Measurements from ENCODE around the gene JOSD2.

JOSD2 gene

DNA sequence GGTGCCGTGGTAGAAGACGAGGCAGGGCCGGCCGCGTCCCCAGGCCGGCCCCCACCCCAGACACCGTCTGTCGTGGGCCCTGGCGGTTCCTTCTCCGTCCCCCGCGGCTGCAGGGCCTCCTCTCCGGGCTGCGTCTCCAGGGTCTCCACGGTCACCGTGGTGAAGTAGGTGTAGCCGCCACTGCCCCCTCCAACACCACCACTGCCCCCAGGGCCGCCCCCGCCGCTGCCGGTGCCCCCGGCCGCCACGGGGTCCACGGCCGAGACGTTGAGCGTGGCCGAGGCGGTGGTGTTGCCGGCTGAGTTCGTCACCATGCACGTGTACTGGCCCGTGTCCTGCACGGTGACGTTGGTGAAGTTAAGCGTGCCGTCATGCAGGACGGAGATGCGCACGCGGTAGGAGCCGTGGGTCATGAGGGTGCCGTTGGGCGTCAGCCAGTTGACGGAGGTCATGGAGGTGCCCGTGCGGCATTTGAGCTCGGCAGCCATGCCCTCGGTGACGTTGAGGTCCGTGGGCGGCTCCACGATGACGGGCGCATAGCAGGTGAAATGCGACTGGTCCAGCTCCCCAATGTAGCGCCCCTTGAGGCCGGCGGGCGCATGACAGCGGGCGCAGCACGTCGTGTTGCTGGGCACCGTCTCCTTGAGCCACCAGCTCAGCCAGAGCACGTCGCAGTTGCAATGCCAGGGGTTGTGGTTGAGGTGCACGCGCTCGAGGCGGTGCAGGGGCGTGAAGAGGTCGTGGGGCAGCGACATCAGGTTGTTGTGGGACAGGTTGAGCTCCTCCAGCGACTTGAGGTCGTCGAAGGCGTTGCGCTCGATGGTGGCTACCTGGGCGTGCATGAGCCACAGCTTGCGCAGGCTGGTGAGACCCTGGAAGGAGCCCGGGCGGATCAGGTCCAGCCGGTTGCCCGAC is 7.4 kb upstream of the JOSD2 start:
- Histone ChIP-seq H3K79me2 (ENCODE audit: low read length) (no peaks in the 10 kb centered on the region), H3K4me2 (ENCODE audit: low read depth, low read length) (no peak overlapping the region), H3K9ac (ENCODE audit: low read length) (no peak overlapping the region), H2AFZ (ENCODE audit: low read length) (no peak overlapping the region), H3K9me3 (replicated peaks; ENCODE audit: insufficient read depth, low read length) (no peaks in the 10 kb centered on the region), H3K27me3 (replicated peaks; ENCODE audit: insufficient read depth, low read length) (peaks cover 26% of the 10 kb centered on the region), H4K20me1 (ENCODE audit: insufficient read depth, low read length) (no peaks in the 10 kb centered on the region), H3K4me3 (ENCODE audit: low read length) (no peak overlapping the region), H3F3A (ENCODE audit: insufficient read depth, low read length) (no peaks in the 10 kb centered on the region), H3K4me1 (ENCODE audit: low read length) (no peaks in the 10 kb centered on the region), H3K9me2 (replicated peaks; ENCODE audit: insufficient read depth, low read length) (no peaks in the 10 kb centered on the region), H3K27ac (ENCODE audit: low read length) (no peak overlapping the region), H3K36me3 (replicated peaks; ENCODE audit: insufficient read depth, low read length) (no peaks in the 10 kb centered on the region)
- no peak for DNase-seq
- peak; percentile 42 for TF ChIP-seq CTCF (IDR thresholded peaks at IDR 0.05; ENCODE audit: low read length)
- TF ChIP-seq EZH2 (optimal IDR thresholded peaks at IDR 0.05; ENCODE audit: low read depth, low read length) = no peak

DNA sequence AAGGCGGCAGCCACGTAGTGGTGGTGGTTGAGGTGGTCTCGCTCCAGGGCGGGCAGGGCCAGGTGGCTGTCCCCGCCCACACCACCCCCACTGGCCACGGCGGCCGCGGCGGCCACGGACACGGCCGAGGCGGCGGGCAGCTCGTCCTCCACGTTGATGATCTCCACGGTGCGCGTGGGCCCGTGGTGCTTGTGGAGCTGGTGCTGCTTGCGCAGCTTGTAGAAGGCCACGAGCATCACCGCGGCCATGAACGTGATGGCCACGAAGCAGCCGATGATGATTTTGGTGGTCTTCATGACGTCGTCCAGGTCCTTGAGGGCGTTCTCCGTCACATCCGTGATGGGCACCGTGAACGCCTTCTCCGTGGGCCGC is 6.7 kb upstream of the JOSD2 start:
- no peaks in the 10 kb centered on the region for H3K9me3 ChIP-seq (replicated peaks; ENCODE audit: insufficient read depth, low read length)
- H3K79me2 ChIP-seq (ENCODE audit: low read length) = no peaks in the 10 kb centered on the region
- H3K36me3 ChIP-seq (replicated peaks; ENCODE audit: insufficient read depth, low read length) = no peaks in the 10 kb centered on the region
- TF ChIP-seq EZH2 (optimal IDR thresholded peaks at IDR 0.05; ENCODE audit: low read depth, low read length) (no peak), CTCF (IDR thresholded peaks at IDR 0.05; ENCODE audit: low read length) (no peak), EZH2phosphoT487 (IDR thresholded peaks at IDR 0.05; ENCODE audit: low read length) (no peak)
- H2AFZ ChIP-seq (ENCODE audit: low read length) = no peak overlapping the region
- no peak for DNase-seq
- no peak overlapping the region for H3K4me3 ChIP-seq (ENCODE audit: low read length)
- H3K9me2 ChIP-seq (replicated peaks; ENCODE audit: insufficient read depth, low read length) = no peaks in the 10 kb centered on the region
- no peaks in the 10 kb centered on the region for H3K4me1 ChIP-seq (ENCODE audit: low read length)
- H4K20me1 ChIP-seq (ENCODE audit: insufficient read depth, low read length) = no peaks in the 10 kb centered on the region
- H3K27ac ChIP-seq (ENCODE audit: low read length) = no peak overlapping the region
- H3F3A ChIP-seq (ENCODE audit: insufficient read depth, low read length) = no peaks in the 10 kb centered on the region
- H3K9ac ChIP-seq (ENCODE audit: low read length) = no peak overlapping the region
- no peak overlapping the region for H3K4me2 ChIP-seq (ENCODE audit: low read depth, low read length)
- peaks cover 19% of the 10 kb centered on the region for H3K27me3 ChIP-seq (replicated peaks; ENCODE audit: insufficient read depth, low read length)

DNA sequence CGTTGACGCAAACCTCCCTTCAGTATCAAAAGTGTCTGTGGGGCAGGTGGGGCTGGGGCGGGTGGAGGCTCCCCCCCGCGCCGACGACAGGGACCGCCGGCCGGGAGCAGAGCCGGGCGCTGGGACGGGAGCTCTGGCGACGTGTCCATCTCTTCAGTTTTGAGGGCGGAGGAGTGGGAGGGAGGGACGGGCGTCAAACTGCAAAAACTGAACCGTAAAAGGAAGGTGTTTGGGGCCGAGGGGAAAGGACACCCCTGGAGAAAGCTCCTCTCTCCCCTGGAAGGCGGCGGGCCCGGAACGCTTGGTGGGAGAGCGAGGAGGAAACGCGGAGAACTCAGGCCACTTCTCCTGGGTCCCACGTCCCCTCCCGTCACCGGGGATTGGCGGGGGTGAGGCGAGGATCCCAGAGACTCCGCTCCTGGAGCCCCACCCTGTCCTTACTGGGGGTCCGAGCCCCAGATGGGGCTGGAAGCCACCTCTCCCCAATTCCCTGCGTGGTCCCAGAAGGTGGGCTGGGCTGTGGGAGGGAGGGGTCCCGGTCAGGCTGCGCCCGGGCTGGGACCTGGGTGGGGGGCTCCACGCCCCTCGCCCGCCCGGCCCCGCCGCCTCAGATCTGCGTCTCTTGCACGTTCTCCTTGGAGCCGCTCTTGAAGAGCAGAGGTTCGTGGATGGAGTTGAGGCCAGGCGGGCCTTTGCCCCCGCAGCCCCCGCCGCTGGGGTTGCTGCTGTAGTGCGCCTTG is 6.1 kb upstream of the JOSD2 start:
- H3K27me3 ChIP-seq (replicated peaks; ENCODE audit: insufficient read depth, low read length) = peaks cover 15% of the 10 kb centered on the region
- no peak overlapping the region for H2AFZ ChIP-seq (ENCODE audit: low read length)

More for the DNA sequence above, 6.1 kb upstream of the JOSD2 start:
- Histone ChIP-seq H3K9ac (ENCODE audit: low read length) (no peak overlapping the region), H3K4me2 (ENCODE audit: low read depth, low read length) (no peak overlapping the region), H4K20me1 (ENCODE audit: insufficient read depth, low read length) (no peaks in the 10 kb centered on the region), H3K9me3 (replicated peaks; ENCODE audit: insufficient read depth, low read length) (no peaks in the 10 kb centered on the region), H3K4me3 (ENCODE audit: low read length) (no peak overlapping the region), H3K4me1 (ENCODE audit: low read length) (no peaks in the 10 kb centered on the region), H3K9me2 (replicated peaks; ENCODE audit: insufficient read depth, low read length) (no peaks in the 10 kb centered on the region), H3K27ac (ENCODE audit: low read length) (no peak overlapping the region), H3F3A (ENCODE audit: insufficient read depth, low read length) (no peaks in the 10 kb centered on the region), H3K79me2 (ENCODE audit: low read length) (no peaks in the 10 kb centered on the region), H3K36me3 (replicated peaks; ENCODE audit: insufficient read depth, low read length) (no peaks in the 10 kb centered on the region)
- no peak for TF ChIP-seq EZH2 (optimal IDR thresholded peaks at IDR 0.05; ENCODE audit: low read depth, low read length)
- TF ChIP-seq CTCF (IDR thresholded peaks at IDR 0.05; ENCODE audit: low read length) = no peak
- TF ChIP-seq EZH2phosphoT487 (IDR thresholded peaks at IDR 0.05; ENCODE audit: low read length) = no peak
- DNase-seq = no peak
